ENCODE results near the gene RTCB. TPM values are rescaled to one million over a fixed set of nuclear protein-coding genes. Genes with fewer than 3 reads are reported as not detected.

Gene RTCB
- total RNA-seq, 1 donor from 2014 or later, result 65.5 TPM

GRCh38 chr22:32341122-32341740 lies 70.8 kb downstream of the RTCB start:
- intact Hi-C loops (cut with micrococcal nuclease), result no loop called here

- intact Hi-C loops (cut with micrococcal nuclease), result no loop called here
Observed at GRCh38 chr22:32340411-32340810, 71.6 kb downstream of the RTCB start.

GRCh38 chr22:32339190-32340012 lies 72.6 kb downstream of the RTCB start:
- intact Hi-C loops (cut with micrococcal nuclease), result no loop called here

GRCh38 chr22:32338757-32339156 lies 73.3 kb downstream of the RTCB start:
- intact Hi-C loops (cut with micrococcal nuclease), result no loop called here

Other genes with a start within 250 kb of the RTCB start
- gene RFPL2, start 207.2 kb downstream of the RTCB start, total RNA-seq, result 0.09 TPM in 1 of 2 replicates, not detected in the other
- gene SLC5A4, start 156.9 kb downstream of the RTCB start, total RNA-seq, result not detected in 2 replicates
- gene RFPL3, start 54.4 kb downstream of the RTCB start, total RNA-seq, result not detected in 2 replicates
- not detected in 2 replicates for gene BPIFC, start 52.2 kb upstream of the RTCB start, total RNA-seq
- gene FBXO7, start 62.6 kb upstream of the RTCB start, total RNA-seq, result 101 and 103 TPM in 2 replicates